Esophagus muscularis mucosa (tissue), 4 donors: ENCODE data around the gene DLGAP4. TPM values are rescaled to one million over a fixed set of nuclear protein-coding genes. Genes with fewer than 3 reads are reported as not detected.

Source experiments
- DNase-seq: peaks from one replicate; pipeline ENCODE4 v3.0.0-alpha.2; 2017; ENCODE audit errors: extremely low spot score
- H3K27ac ChIP-seq, 4 donors: fragments of 200-600 bp; sonication (generic); replicated peaks in 1 of 4; 1 replicate in 3 of 4; 2 replicates in 1 of 4; pipeline ENCODE4 v1.5.1; 2016 to 2019; ENCODE audit warnings: mild to moderate bottlenecking in 1 of 4
- H3K27me3 ChIP-seq, 4 donors: fragments of 200-600 bp; sonication (generic); one replicate each; pipeline versions ENCODE4 v1.5.1 to v1.6.0; 2016 to 2019
- H3K36me3 ChIP-seq, 4 donors: fragments of 200-600 bp; sonication (generic); one replicate each; pipeline ENCODE4 v1.5.1; 2016 to 2019
- H3K4me1 ChIP-seq, 4 donors: fragments of 200-600 bp; sonication (generic); one replicate each; pipeline ENCODE4 v1.5.1; 2016 to 2019
- H3K4me3 ChIP-seq, 4 donors: fragments of 200-600 bp; sonication (generic); 1 replicate in 2 of 4; 2 replicates in 2 of 4; pipeline ENCODE4 v1.5.1; 2016 to 2019; ENCODE audit warnings: mild to moderate bottlenecking in 4 of 4, moderate library complexity in 1 of 4
- H3K9me3 ChIP-seq, 4 donors: fragments of 200-600 bp; sonication (generic); 1 replicate in 3 of 4; 2 replicates in 1 of 4; pipeline ENCODE4 v1.5.1; 2016 to 2019
- EP300 ChIP-seq: sonication (generic); formaldehyde crosslinking; IDR thresholded peaks from one replicate; pipeline ENCODE4 v1.6.1; 2017; ENCODE audit warnings: antibody characterized with exemption
- POLR2A ChIP-seq: fragments of 450-650 bp; IDR thresholded peaks from one replicate; pipeline ENCODE4 v1.6.1; 2017; ENCODE audit warnings: antibody characterized with exemption, moderate library complexity, mild to moderate bottlenecking, low read depth
- POLR2AphosphoS5 ChIP-seq, 2 donors: sonication (generic); formaldehyde crosslinking; IDR thresholded peaks; one replicate each; pipeline ENCODE4 v1.6.1; 2017; ENCODE audit warnings: antibody characterized with exemption in 2 of 2
- WGBS: methylation state at CpG from one replicate; pipeline ENCODE4 v1.1.5; 2018; 5-methylcytosine and 5-hydroxymethylcytosine counted together
- intact Hi-C: fragments of 100-400 bp; cut with DNase I; formaldehyde crosslinking; loops from one replicate; pipeline ENCODE4 v1.15.1; 2023
- total RNA-seq, 4 donors: library from RNA; depleted of rRNA; stranded (reverse); fragments of >200 nt; gene quantifications; one replicate each; pipeline versions ENCODE4 v1.1.0 to v1.2.1, GENCODE V29; 2016
- TF ChIP-seq, protein P1 (sequence below), 3 experiments: fragments of 200-600 bp in 2 of 3; fragments of 450-650 bp in 1 of 3; sonication (generic) in 2 of 3; IDR thresholded peaks; one replicate each; pipeline ENCODE4 v1.5.1; 2017 to 2019; ENCODE audit warnings: antibody characterized with exemption in 3 of 3, mild to moderate bottlenecking in 2 of 3, moderate library complexity in 1 of 3

DLGAP4 gene
- total RNA-seq, 4 donors from 2014 or later = 43.6 to 90.0 (median 48.8) TPM

DNA sequence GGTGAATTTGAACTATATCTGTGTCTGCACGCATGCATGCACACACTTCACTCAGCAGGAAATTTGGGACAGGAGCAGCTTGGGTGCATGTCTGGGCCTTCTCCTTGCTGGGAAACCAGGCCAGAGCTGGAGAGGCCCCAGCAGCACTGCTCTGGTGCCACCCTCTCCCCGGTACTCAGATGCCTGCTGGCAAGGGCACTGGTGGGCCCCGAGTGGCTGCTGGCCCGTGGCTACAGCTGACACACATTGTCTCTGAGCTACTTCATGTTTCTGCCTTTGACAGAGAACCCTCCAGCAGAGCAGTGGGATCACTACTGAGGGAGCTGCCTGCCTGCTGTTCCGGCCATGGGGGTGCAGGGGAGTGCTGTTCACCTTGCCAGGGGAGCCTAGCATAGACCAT, 37.5 kb downstream of the DLGAP4 start:
- Histone ChIP-seq H3K4me3 (no peak overlapping the region), H3K4me1 (no peaks in the 10 kb centered on the region), H3K36me3 (no peaks in the 10 kb centered on the region), H3K9me3 (no peaks in the 10 kb centered on the region), H3K27ac (no peak overlapping the region), H3K27me3 (peaks cover 0 to 56% (median 6%) of the 10 kb centered on the region in 4 donors)
- TF ChIP-seq POLR2A = no peak
- TF ChIP-seq EP300 = no peak
- TF ChIP-seq POLR2AphosphoS5 (IDR thresholded peaks at IDR 0.05) = no peak
- TF ChIP-seq, protein P1, sequence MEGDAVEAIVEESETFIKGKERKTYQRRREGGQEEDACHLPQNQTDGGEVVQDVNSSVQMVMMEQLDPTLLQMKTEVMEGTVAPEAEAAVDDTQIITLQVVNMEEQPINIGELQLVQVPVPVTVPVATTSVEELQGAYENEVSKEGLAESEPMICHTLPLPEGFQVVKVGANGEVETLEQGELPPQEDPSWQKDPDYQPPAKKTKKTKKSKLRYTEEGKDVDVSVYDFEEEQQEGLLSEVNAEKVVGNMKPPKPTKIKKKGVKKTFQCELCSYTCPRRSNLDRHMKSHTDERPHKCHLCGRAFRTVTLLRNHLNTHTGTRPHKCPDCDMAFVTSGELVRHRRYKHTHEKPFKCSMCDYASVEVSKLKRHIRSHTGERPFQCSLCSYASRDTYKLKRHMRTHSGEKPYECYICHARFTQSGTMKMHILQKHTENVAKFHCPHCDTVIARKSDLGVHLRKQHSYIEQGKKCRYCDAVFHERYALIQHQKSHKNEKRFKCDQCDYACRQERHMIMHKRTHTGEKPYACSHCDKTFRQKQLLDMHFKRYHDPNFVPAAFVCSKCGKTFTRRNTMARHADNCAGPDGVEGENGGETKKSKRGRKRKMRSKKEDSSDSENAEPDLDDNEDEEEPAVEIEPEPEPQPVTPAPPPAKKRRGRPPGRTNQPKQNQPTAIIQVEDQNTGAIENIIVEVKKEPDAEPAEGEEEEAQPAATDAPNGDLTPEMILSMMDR (IDR thresholded peaks at IDR 0.05) = no peak
- intact Hi-C loops = no loop called here
- 40% methylated on average over 1 of the region's 5 CpGs for WGBS
- DNase-seq = no peak

DNA sequence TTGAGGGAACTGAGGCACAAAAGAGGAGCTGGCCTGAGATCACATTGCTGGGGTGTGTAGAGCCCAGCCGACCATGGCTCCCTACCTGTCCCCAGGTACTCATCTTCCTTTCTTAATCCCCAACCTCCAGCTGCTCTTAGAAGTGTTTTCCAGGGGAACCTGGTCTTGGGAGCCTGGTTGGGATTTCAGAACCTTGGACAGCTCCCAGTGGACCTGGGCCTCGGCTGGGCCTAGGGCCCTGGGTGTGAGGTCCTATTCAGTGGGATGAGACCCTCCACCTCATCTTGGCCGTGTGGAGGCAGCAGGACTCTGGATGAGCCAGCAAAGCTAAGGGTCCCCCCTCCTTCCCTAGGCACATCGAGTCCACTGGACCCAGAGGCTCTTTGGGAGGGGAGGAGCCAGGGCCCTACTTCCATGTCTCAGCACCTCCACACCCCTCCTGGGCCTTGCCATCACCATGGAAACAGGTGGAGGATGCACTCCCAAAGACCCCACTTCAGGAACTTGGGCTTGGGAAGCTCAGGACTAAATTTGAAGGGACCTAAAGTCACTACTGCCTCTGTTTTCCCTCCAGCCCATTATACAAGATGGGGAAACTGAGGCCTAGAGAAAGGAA, 38.5 kb downstream of the DLGAP4 start:
- no peak overlapping the region for H3K4me3 ChIP-seq
- H3K27ac ChIP-seq = no peak overlapping the region
- no peaks in the 10 kb centered on the region for H3K4me1 ChIP-seq
- no peak for DNase-seq
- WGBS = 0% methylated on average over 3 of the region's 4 CpGs
- H3K9me3 ChIP-seq = no peaks in the 10 kb centered on the region
- H3K36me3 ChIP-seq = no peaks in the 10 kb centered on the region
- H3K27me3 ChIP-seq = peaks cover 0 to 47% (median 5%) of the 10 kb centered on the region in 4 donors
- TF ChIP-seq POLR2A = no peak
- no peak for TF ChIP-seq POLR2AphosphoS5 (IDR thresholded peaks at IDR 0.05)
- no peak for TF ChIP-seq EP300
- TF ChIP-seq, protein P1 (IDR thresholded peaks at IDR 0.05) = no peak
- intact Hi-C loops = no loop called here

DNA sequence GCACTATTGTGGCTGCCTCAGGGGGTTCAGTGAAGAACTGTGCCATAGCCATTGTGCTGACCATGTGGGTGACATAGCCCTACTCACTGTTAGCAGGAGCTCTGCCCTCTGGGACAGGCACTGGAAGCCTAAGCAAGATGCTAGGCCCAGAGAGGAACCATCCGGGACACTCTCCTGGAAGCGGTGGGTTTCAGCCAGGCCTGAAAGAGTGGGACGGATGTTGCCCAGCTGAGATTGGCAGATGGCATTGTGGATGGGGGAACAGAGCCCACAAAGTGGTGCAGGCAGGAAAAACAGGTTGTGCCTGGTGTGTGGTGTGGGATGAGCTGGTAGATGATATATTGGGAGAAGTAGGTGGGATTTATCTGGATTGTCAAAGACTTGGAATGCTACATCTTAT, 40.1 kb downstream of the DLGAP4 start:
- Histone ChIP-seq H3K4me1 (no peaks in the 10 kb centered on the region), H3K4me3 (no peak overlapping the region), H3K27ac (no peak overlapping the region), H3K27me3 (peaks cover 0 to 30% (median 0%) of the 10 kb centered on the region in 4 donors), H3K9me3 (no peaks in the 10 kb centered on the region), H3K36me3 (no peaks in the 10 kb centered on the region)
- no peak for DNase-seq
- TF ChIP-seq EP300 = no peak
- TF ChIP-seq POLR2AphosphoS5 (IDR thresholded peaks at IDR 0.05) = no peak
- TF ChIP-seq, protein P1 (IDR thresholded peaks at IDR 0.05) = no peak
- no peak for TF ChIP-seq POLR2A
- intact Hi-C loops = no loop called here
- 89% methylated on average over 3 of the region's 3 CpGs for WGBS

DNA sequence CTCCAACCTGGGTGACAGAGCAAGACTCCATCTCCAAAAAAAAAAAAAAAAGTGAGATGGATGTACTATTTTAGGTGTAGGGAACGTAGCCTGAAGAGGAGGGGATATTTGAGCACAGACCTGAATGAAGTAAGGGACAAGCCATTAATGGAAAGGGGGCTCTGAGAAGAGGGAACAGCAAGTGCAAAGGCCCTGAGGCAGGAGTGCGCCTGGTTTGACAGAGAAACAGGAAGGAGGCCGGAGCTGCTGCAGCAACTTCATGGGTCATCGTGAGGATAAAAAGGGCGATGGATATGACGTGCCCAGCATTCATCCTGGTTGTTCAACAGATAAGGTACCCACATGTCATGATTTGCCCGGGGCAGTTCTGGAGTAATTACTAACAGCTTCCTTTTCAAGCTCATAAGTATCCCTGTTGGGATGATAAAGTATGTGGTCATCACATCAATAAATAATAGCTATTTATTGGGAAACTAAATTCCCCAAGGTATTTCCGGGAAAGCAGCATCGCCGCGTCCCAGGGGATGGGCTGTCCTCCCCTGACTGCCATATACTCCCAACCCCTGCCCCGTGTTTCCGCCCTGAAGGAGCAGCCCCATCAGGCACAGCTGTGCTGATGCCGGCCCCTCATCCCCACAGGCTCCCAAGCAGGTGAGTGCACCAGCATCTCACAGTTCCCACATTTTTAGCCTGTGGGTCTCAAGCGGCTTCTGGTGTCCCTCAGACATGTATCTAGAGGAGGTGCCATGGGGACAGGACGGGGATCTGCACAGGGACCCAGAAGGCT, 43.4 kb downstream of the DLGAP4 start:
- no peak overlapping the region for H3K4me3 ChIP-seq
- intact Hi-C loops = no loop called here
- H3K4me1 ChIP-seq = no peaks in the 10 kb centered on the region
- TF ChIP-seq, protein P1 (IDR thresholded peaks at IDR 0.05) = no peak
- TF ChIP-seq EP300 (no peak), POLR2AphosphoS5 (IDR thresholded peaks at IDR 0.05) (no peak), POLR2A (no peak)
- WGBS = 78% methylated on average over 16 of the region's 16 CpGs
- H3K27ac ChIP-seq = no peak overlapping the region
- DNase-seq = no peak
- no peaks in the 10 kb centered on the region for H3K36me3 ChIP-seq
- H3K9me3 ChIP-seq = no peaks in the 10 kb centered on the region
- H3K27me3 ChIP-seq = peaks cover 0 to 5% (median 0%) of the 10 kb centered on the region in 4 donors
